Body of pancreas (tissue), 4 donors: ENCODE results near the gene CLIP2.

Experiments used
- CTCF ChIP-seq, 7 experiments: fragments of 450-650 bp in 4 of 7; fragments of 200-600 bp in 3 of 7; sonication (generic) in 3 of 7; IDR thresholded peaks; one replicate each; pipeline ENCODE4 v1.5.1; 2016 to 2019; ENCODE audit warnings: antibody characterized with exemption in 7 of 7
- POLR2A ChIP-seq, 3 donors: fragments of 450-650 bp; IDR thresholded peaks; one replicate each; pipeline ENCODE4 v1.6.1; 2016; ENCODE audit warnings: antibody characterized with exemption in 3 of 3, mild to moderate bottlenecking in 2 of 3

- TF ChIP-seq CTCF (IDR thresholded peaks at IDR 0.05) (no peak), POLR2A (IDR thresholded peaks at IDR 0.05) (no peak)
Measured at GRCh38 chr7:74400420-74401136, 111.4 kb downstream of the CLIP2 start.
